ENCODE measurements around the gene MTMR12. TPM values are rescaled to one million over a fixed set of nuclear protein-coding genes. Genes with fewer than 3 reads are reported as not detected.

MTMR12 gene
- total and polyA plus RNA-seq, 2 of the 4 experiments (the other 2 are of a cell fraction) = 11.1 to 21.3 TPM

- H3K4me1 ChIP-seq (ENCODE audit: control insufficient read depth, insufficient read depth, low read length) = peaks cover 3% of the 10 kb centered on the region; the same call in 1 of the 2 replicates
- no peak overlapping the region for H3K9ac ChIP-seq (ENCODE audit: low read depth, low read length)
- H2BK5ac ChIP-seq (ENCODE audit: low read depth, low read length, poor library complexity, severe bottlenecking) = no peak overlapping the region
- no peak overlapping the region for H4K91ac ChIP-seq (ENCODE audit: insufficient read depth, low read depth, low read length)
- no peaks in the 10 kb centered on the region for H3K9me3 ChIP-seq (ENCODE audit: control insufficient read depth, insufficient read depth, low read length)
- H2BK20ac ChIP-seq (ENCODE audit: low read depth, low read length) = no peak overlapping the region
- no peak overlapping the region for H4K5ac ChIP-seq (ENCODE audit: low read depth, low read length)
- H3K9me1 ChIP-seq (ENCODE audit: insufficient read depth, low read length) = peaks cover 3% of the 10 kb centered on the region; the same call in 1 of the 2 replicates
- H3K14ac ChIP-seq (replicated peaks; ENCODE audit: low read depth, low read length) = no peak overlapping the region
- no peaks in the 10 kb centered on the region for H3K36me3 ChIP-seq (ENCODE audit: control insufficient read depth, insufficient read depth, low read length)
- DNase-seq (no peak), ATAC-seq (ENCODE audit: low read depth) (no peak)
- H2BK15ac ChIP-seq (ENCODE audit: low read depth, low read length) = no peak overlapping the region
- dilution Hi-C loops (cut with HindIII; ENCODE audit: low sequenced_read_pairs, unreplicated experiment) (no loop called here), in situ Hi-C loops (cut with MboI; ENCODE audit: low sequenced_read_pairs) (no loop called here), intact Hi-C loops (cut with micrococcal nuclease) (no loop called here)
- TF ChIP-seq RAD21 (IDR thresholded peaks at IDR 0.05; ENCODE audit: low read length) = no peak
- no peak for TF ChIP-seq MXI1 (IDR thresholded peaks at IDR 0.05; ENCODE audit: borderline replicate concordance, low read depth, low read length)
- no peak for TF ChIP-seq RFX5 (IDR thresholded peaks at IDR 0.05; ENCODE audit: low read depth, low read length)
- TF ChIP-seq ELK1 (IDR thresholded peaks at IDR 0.05; ENCODE audit: borderline replicate concordance, low read depth, low read length) = no peak
- TF ChIP-seq USF2 (IDR thresholded peaks at IDR 0.05; ENCODE audit: low read depth, low read length) = no peak
- no peak for TF ChIP-seq CHD1 (IDR thresholded peaks at IDR 0.05; ENCODE audit: low read depth, low read length)
- no peak for TF ChIP-seq NFE2L2 (IDR thresholded peaks at IDR 0.05; ENCODE audit: low read depth, low read length)
- no peak for TF ChIP-seq CTCF (conservative IDR thresholded peaks at IDR 0.05; ENCODE audit: low read depth, low read length)
- no peak for TF ChIP-seq RCOR1 (IDR thresholded peaks at IDR 0.05; ENCODE audit: insufficient replicate concordance, low read length)
- TF ChIP-seq SMC3 (IDR thresholded peaks at IDR 0.05; ENCODE audit: low read depth, low read length) = no peak
- no peak overlapping the region for H2AK5ac ChIP-seq (ENCODE audit: low read depth, low read length)
- no peaks in the 10 kb centered on the region for H4K20me1 ChIP-seq (ENCODE audit: insufficient read depth, low read length)
- H3K27ac ChIP-seq (ENCODE audit: insufficient read depth, low read length) = no peak overlapping the region
- no peak overlapping the region for H3K4me3 ChIP-seq (ENCODE audit: insufficient read depth, low read depth, low read length)
- no peak overlapping the region for H3K18ac ChIP-seq (ENCODE audit: low read depth, low read length)
- no peak overlapping the region for H3K4me2 ChIP-seq (ENCODE audit: low read depth, low read length)
- no peak overlapping the region for H3K4ac ChIP-seq (ENCODE audit: low read depth, low read length)
- no peak overlapping the region for H4K8ac ChIP-seq (ENCODE audit: low read depth in 2 of 2, low read length in 2 of 2)
- 100% methylated on average over 4 of the region's 13 CpGs; no CpG with 5 or more reads in 1 of the 2 experiments for WGBS, 2 experiments (ENCODE audit: extremely low coverage in 2 of 2, insufficient read length in 1 of 2)
- BruUV-seq (replicated peaks) = no TSS peak
- H2AK9ac ChIP-seq (replicated peaks; ENCODE audit: low read depth, low read length, poor library complexity) = no peak overlapping the region
- ChIA-PET POLR2A (ENCODE audit: unreplicated experiment) (no interaction called here), CTCF (no interaction called here)
- no peaks in the 10 kb centered on the region for H3K79me1 ChIP-seq (ENCODE audit: low read depth in 1 of 2, low read length in 2 of 2)
- H2BK120ac ChIP-seq (ENCODE audit: low read depth, low read length) = no peak overlapping the region
- no peak overlapping the region for H3K56ac ChIP-seq (ENCODE audit: extremely low read depth, insufficient read depth, low read length)
- no peak overlapping the region for H3K23ac ChIP-seq (ENCODE audit: low read depth, low read length)
- no peak overlapping the region for H2AFZ ChIP-seq (replicated peaks; ENCODE audit: low read length, poor library complexity)
- no peaks in the 10 kb centered on the region for H3K27me3 ChIP-seq (ENCODE audit: control insufficient read depth, insufficient read depth, low read length)
These were observed 106.0 kb downstream of the MTMR12 start for GRCh38 chr5:32206509-32207354.

Measured in IMR-90 (cell line).